Heart right ventricle (tissue), 16 donors: ENCODE results near the gene LRP6. TPM values are rescaled to one million over a fixed set of nuclear protein-coding genes. Genes with fewer than 3 reads are reported as not detected.
"Not testable (repeated sequence)": the region's sequence is repeated elsewhere in the genome, so short reads cannot be mapped to it uniquely, and the experiment has no call there.

Source experiments
- ATAC-seq, 8 donors: fragments of 200-7000 bp; cut with Tn5 transposase; one replicate each; pipeline ENCODE4 v1.9.1; 2020; ENCODE audit warnings: mild to moderate bottlenecking in 8 of 8, moderate library complexity in 8 of 8, moderate number of reproducible peaks in 1 of 8
- DNase-seq, 2 donors: peaks; one replicate each; pipeline ENCODE4 v3.0.0-alpha.2; 2020
- H3K27ac ChIP-seq, 10 donors: fragments of 200-600 bp; sonication (generic) in 2 of 10; one replicate each; pipeline versions ENCODE4 v1.5.0 to v1.8.0; 2020 to 2022; ENCODE audit warnings: mild to moderate bottlenecking in 3 of 10
- H3K27me3 ChIP-seq, 7 donors: fragments of 200-600 bp; one replicate each; pipeline ENCODE4 v1.8.0; 2021 to 2022; ENCODE audit warnings: mild to moderate bottlenecking in 2 of 7
- H3K36me3 ChIP-seq, 9 donors: fragments of 200-600 bp; sonication (generic) in 1 of 9; one replicate each; pipeline versions ENCODE4 v1.5.0 to v1.8.0; 2020 to 2022; ENCODE audit warnings: mild to moderate bottlenecking in 2 of 9
- H3K4me1 ChIP-seq, 9 donors: fragments of 200-600 bp; sonication (generic) in 1 of 9; one replicate each; pipeline versions ENCODE4 v1.5.0 to v1.8.0; 2020 to 2022; ENCODE audit warnings: mild to moderate bottlenecking in 4 of 9
- H3K4me3 ChIP-seq, 10 donors: fragments of 200-600 bp; sonication (generic) in 2 of 10; one replicate each; pipeline versions ENCODE4 v1.5.0 to v1.8.0; 2020 to 2022; ENCODE audit warnings: mild to moderate bottlenecking in 7 of 10, moderate library complexity in 2 of 10
- H3K9me3 ChIP-seq, 11 donors: fragments of 200-600 bp in 10 of 11; sonication (generic) in 2 of 11; one replicate each; pipeline versions ENCODE4 v1.5.0 to v1.8.0; 2013 to 2022; ENCODE audit warnings: mild to moderate bottlenecking in 2 of 11, control low read depth in 1 of 11, moderate library complexity in 1 of 11
- WGBS, 2 donors: extraction: QIAGEN DNeasy Blood & Tissue Kit; methylation state at CpG; one replicate each; pipeline ENCODE4 v1.1.7; 2013; ENCODE audit warnings: inconsistent platforms in 1 of 2; 5-methylcytosine and 5-hydroxymethylcytosine counted together
- intact Hi-C, 10 donors: fragments of 100-400 bp; cut with DNase I; formaldehyde crosslinking; loops; one replicate each; pipeline versions ENCODE4 v1.11.1 to v1.14.2; 2022
- long read RNA-seq, 3 donors: library from polyadenylated mRNA; unstranded; transcript quantifications; one replicate each; pipeline ENCODE4 v2.0.0, GENCODE V29; 2020 to 2021
- polyA plus RNA-seq, 2 donors: library from polyadenylated mRNA; stranded (reverse); fragments of 200-250 nt; gene quantifications; one replicate each; pipeline ENCODE4 v1.2.3, GENCODE V29; 2013
- total RNA-seq, 10 donors: library from RNA; stranded (reverse); fragmentation: NEBNext Ultra II Directional in 3 of 10; extraction: Animal tissue kit (Norgen Biotek cat#: 25700) in 3 of 10; gene quantifications; one replicate each; pipeline versions ENCODE4 v1.2.1 to v1.2.4, GENCODE V29; 2021 to 2023
- TF ChIP-seq, protein P1 (sequence below), 9 donors: fragments of 200-600 bp; sonication (generic) in 2 of 9; IDR thresholded peaks; one replicate each; pipeline versions ENCODE4 v1.5.0 to v1.8.0; 2021 to 2022; ENCODE audit warnings: antibody characterized with exemption in 9 of 9, mild to moderate bottlenecking in 5 of 9, moderate library complexity in 1 of 9
- donor health status: Arrhythmogenic right ventricular cardiomyopathy.
- donor health status: ischemic (EF 13 %, LVEDD 7.1; RV severe dilation, severe dysfunction).
- donor health status: healthy with polysubstance abuse.
- donor health status: DM: no; HTN: yes; CAD: no.
- donor health status: DM: no; HTN: no; CAD: no.
- donor health status: ischemic (EF 25% LVEDD 6.9; RV normal size, moderate dysfunction).
- donor health status: ischemic (EF 25% LVEDD 5.7; RV mildly dilated, moderate dysfunction).
- donor health status: healthy.
- donor health status: DM: yes; HTN: yes; CAD: no.
- donor health status: Ischemic cardiomyopathy.
- donor health status: ischemic (EF 35%, LVEDD 5.7; RV mildly dilated, moderate dysfunction).
- donor health status: nonischemic (EF 11% LVEDD 7.7; RV severe dilation, severe dysfunction).
- donor health status: DM: yes; HTN: yes; CAD: no.
- donor health status: PGD.
- donor health status: ischemic (EF 29% LVEDD 5.4; RV normal size, mild dysfunction).
- donor health status: nonischemic (EF 23%, LVEDD 6.1; RV moderate dilation, normal function).

The LRP6 gene
- total RNA-seq (10 to 100 TPM; 20.3 to 31.1 (median 25.9) TPM), polyA plus RNA-seq (1 to 10 TPM; 3.1 to 4.5 TPM)
- long read RNA-seq, donor 1, full-length matches to known transcripts, result 1 of 12 reads
- long read RNA-seq, donor 1, partial matches to known transcripts, result 2 of 12 reads
- long read RNA-seq, donor 1, other reads (novel, unspliced or antisense), result 9 of 12 reads
- long read RNA-seq, donor 2, full-length matches to known transcripts, result 7 of 19 reads
- long read RNA-seq, donor 2, partial matches to known transcripts, result 3 of 19 reads
- long read RNA-seq, donor 2, other reads (novel, unspliced or antisense), result 9 of 19 reads
- long read RNA-seq, donor 3, partial matches to known transcripts, result 4 of 8 reads
- long read RNA-seq, donor 3, other reads (novel, unspliced or antisense), result 4 of 8 reads

DNA sequence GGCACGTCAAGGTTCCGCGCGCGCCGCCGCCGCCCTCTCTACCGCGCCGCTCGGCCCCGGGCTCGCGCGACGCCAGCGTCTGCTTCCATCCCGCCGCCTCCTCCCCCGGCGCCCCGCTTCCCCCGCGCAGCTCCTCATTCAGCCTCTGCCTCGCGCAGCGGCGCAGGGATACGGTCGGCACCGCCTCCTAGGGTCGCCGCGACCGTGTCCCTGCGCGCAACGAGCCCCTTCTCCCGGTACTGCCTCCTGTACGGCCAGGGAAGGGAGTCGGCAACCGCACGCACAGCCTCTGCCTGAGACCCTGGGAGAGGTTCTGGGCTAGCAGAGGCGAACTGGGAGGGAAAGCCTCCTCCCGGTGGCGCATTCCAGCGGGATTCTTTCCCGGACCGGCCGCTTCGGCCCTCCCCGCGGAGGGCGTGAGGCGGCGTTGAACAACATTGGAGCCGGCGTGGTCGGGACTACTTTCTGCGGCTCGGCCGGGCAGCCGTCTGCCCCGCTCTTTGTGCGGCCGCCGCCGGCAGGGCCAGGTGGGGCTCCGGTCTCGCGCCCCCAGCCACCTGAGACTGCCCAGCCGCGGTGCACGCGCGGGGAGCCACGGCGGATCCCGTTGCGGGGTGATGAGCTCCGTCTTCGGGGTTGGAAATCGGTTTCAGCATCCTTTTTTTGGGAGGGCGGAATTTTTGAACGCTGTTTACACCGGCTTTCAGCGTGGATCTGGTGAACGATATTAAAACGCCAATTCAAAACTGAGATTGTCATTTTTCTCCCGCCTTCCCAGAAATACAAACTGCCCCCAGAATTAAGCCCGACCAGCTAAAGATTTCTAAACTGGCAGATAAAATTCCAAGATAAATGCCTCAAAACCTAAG is at the start of gene LRP6:
LRP6 (minus strand) TSS at position 172 of the 869 bp plus-strand sequence. CDS start 309 bp downstream, outside the sequence.
- WGBS, 2 donors, result 1% methylated on average over 70 to 92 of the region's 92 CpGs
- ATAC-seq (peak; percentile 97 to 99 (median 98)), DNase-seq (peak; percentile 91 to 92)
- H3K36me3 ChIP-seq, result no peaks in the 10 kb centered on the region
- peak within 1 kb of the TSS; percentile 61 to 95 (median 80) for H3K4me3 ChIP-seq
- intact Hi-C loops, result loop anchor here in 3 of 10 donors (5.0 to 10.0 kb wide), 5 partner anchors 52 to 102 kb away; no protein-coding TSS in a partner anchor
- H3K9me3 ChIP-seq, result no peaks in the 10 kb centered on the region
- peaks cover 0 to 28% (median 17%) of the 10 kb centered on the region in 9 donors for H3K4me1 ChIP-seq
- H3K27me3 ChIP-seq, result peaks cover 0 to 40% (median 0%) of the 10 kb centered on the region in 7 donors
- TF ChIP-seq, protein P1, sequence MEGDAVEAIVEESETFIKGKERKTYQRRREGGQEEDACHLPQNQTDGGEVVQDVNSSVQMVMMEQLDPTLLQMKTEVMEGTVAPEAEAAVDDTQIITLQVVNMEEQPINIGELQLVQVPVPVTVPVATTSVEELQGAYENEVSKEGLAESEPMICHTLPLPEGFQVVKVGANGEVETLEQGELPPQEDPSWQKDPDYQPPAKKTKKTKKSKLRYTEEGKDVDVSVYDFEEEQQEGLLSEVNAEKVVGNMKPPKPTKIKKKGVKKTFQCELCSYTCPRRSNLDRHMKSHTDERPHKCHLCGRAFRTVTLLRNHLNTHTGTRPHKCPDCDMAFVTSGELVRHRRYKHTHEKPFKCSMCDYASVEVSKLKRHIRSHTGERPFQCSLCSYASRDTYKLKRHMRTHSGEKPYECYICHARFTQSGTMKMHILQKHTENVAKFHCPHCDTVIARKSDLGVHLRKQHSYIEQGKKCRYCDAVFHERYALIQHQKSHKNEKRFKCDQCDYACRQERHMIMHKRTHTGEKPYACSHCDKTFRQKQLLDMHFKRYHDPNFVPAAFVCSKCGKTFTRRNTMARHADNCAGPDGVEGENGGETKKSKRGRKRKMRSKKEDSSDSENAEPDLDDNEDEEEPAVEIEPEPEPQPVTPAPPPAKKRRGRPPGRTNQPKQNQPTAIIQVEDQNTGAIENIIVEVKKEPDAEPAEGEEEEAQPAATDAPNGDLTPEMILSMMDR (IDR thresholded peaks at IDR 0.05), result peak in 1 of 9 donors; percentile 8
- H3K27ac ChIP-seq, result peak within 1 kb of the TSS; percentile 96 to 100 (median 99)

DNA sequence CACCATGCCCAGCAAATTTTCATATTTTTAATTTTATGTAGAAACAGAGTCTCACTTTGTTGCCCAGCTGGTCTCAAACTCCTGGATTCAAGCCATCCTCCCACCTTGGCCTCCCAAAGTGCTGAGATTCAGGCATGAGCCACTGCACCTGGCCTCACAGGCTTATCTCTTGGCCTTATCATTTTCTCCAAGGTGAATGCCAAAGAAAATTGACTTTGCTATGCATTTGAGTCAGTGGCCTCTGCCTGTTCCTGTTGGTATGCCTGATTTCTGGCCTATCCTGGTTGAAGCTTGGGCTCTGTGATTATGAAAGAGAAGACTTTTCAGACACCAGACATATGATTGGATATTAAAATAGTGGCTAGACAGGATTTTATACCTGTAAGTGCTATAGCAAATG is 49.0 kb upstream of the LRP6 start:
- DNase-seq (no peak), ATAC-seq (no peak)
- H3K36me3 ChIP-seq, result no peaks in the 10 kb centered on the region
- peaks cover 0 to 12% (median 3%) of the 10 kb centered on the region in 9 donors for H3K4me1 ChIP-seq
- no peaks in the 10 kb centered on the region for H3K9me3 ChIP-seq
- H3K27ac ChIP-seq, result no peak overlapping the region
- TF ChIP-seq, protein P1 (IDR thresholded peaks at IDR 0.05), result no peak
- H3K4me3 ChIP-seq, result no peak overlapping the region
- intact Hi-C loops, result no loop called here
- no peaks in the 10 kb centered on the region for H3K27me3 ChIP-seq

DNA sequence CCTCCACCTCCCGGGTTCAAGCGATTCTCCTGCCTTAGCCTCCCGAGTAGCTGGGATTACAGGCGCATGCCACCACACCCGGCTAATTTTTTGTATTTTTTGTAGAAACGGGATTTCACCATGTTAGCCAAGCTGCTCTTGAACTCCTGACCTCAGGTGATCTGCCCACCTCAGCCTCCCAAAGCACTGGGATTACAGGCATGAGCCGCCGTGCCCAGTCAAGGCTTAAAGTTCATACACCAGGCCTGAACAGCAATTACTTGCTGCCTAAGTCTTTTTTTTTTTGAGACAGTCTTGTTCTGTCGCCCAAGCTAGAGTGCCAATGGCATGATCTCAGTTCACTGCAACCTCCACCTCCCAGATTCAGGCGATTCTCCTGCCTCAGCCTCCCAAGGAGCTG is 43.9 kb upstream of the LRP6 start:
- WGBS, 2 donors, result 87 to 92% methylated on average over 8 to 10 of the region's 10 CpGs

DNA sequence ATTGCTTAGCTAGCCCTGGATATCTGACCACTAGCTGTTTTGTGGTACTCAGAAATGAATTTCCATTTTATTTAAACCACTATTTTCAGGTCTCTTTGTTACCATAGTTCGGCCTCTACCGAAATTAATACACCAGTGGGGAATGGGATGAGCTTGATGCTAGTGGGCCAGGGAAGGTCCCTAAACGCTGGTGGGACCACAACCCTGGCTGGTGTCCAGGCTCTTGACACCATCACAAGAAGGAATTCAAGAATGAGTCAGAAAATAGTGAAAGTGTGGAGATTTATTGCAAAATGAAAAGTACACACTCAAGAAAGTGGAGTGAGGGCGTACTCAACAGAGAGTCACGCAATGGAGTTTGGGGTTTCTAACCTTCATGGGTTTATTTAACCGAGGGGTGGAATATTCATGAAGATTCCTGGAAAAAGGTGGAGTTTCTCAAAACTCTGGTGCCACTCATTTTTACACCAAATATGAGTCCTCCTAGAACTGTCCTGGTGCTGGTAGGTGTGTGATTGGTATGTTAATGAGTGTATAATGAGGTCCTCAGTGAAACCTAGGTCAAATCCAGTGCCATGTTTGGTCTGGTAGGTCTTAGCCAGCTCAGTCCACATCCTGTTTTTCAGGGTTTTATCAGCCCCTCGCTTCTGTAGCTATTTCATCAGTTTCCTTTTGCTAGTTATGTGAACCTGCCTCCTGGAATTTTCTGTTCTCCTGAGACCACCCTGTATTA is 38.9 kb upstream of the LRP6 start:
- intact Hi-C loops, result no loop called here
- Histone ChIP-seq H3K27me3 (no peaks in the 10 kb centered on the region), H3K36me3 (no peaks in the 10 kb centered on the region), H3K4me3 (no peak overlapping the region), H3K4me1 (no peaks in the 10 kb centered on the region), H3K27ac (no peak overlapping the region), H3K9me3 (peaks cover 0 to 7% (median 0%) of the 10 kb centered on the region in 11 donors)
- TF ChIP-seq, protein P1 (IDR thresholded peaks at IDR 0.05), result no peak
- DNase-seq (no peak), ATAC-seq (no peak)
- 84 to 86% methylated on average over 7 of the region's 7 CpGs for WGBS, 2 donors

More for the DNA sequence above, 43.9 kb upstream of the LRP6 start:
- H3K4me3 ChIP-seq, H3K4me1 ChIP-seq, DNase-seq, H3K27ac ChIP-seq, H3K36me3 ChIP-seq, intact Hi-C loops, H3K27me3 ChIP-seq, H3K9me3 ChIP-seq, ATAC-seq: not testable (repeated sequence)
